DOHH2 (cell line): ENCODE measurements around the gene FZD7.

Experiments used
- H3F3A ChIP-seq: fragments of 200-600 bp; sonication (generic), shearing (Covaris generic); 2 replicates; pipeline ENCODE4 v1.6.0; 2016; ENCODE audit warnings: antibody characterized with exemption, mild to moderate bottlenecking; ENCODE audit not compliant: control insufficient read depth, insufficient read depth
- H3K27ac ChIP-seq: fragments of 200-600 bp; sonication (generic); 2 replicates; pipeline ENCODE4 v1.5.1; 2014; ENCODE audit warnings: low read depth, mild to moderate bottlenecking, low read length, moderate library complexity
- H3K27me3 ChIP-seq: fragments of 200-600 bp; sonication (generic); 2 replicates; pipeline ENCODE4 v1.6.1; 2014; ENCODE audit warnings: mild to moderate bottlenecking, low read length, mixed read lengths; ENCODE audit not compliant: control insufficient read depth
- H3K36me3 ChIP-seq: fragments of 200-600 bp; sonication (generic); 2 replicates; pipeline ENCODE4 v1.6.1; 2014; ENCODE audit warnings: mild to moderate bottlenecking, low read length, moderate library complexity, mixed read lengths; ENCODE audit not compliant: control insufficient read depth
- H3K4me1 ChIP-seq: fragments of 200-600 bp; sonication (generic); 2 replicates; pipeline ENCODE4 v1.6.1; 2014; ENCODE audit warnings: mild to moderate bottlenecking, low read length, mixed read lengths; ENCODE audit not compliant: control insufficient read depth
- H3K4me2 ChIP-seq: fragments of 200-600 bp; sonication (generic); 2 replicates; pipeline ENCODE4 v1.6.0; 2014; ENCODE audit warnings: mild to moderate bottlenecking, low read length, moderate library complexity
- H3K4me3 ChIP-seq: fragments of 200-600 bp; sonication (generic); 2 replicates; pipeline ENCODE4 v1.5.1; 2014; ENCODE audit warnings: mild to moderate bottlenecking, low read length, mixed read lengths
- H3K79me2 ChIP-seq: fragments of 200-600 bp; sonication (generic); 2 replicates; pipeline ENCODE4 v1.6.1; 2014; ENCODE audit warnings: mild to moderate bottlenecking, low read length, mixed read lengths; ENCODE audit not compliant: control insufficient read depth
- H3K9me2 ChIP-seq: fragments of 200-600 bp; sonication (generic); replicated peaks from 2 replicates; pipeline ENCODE4 v1.6.1; 2014; ENCODE audit warnings: mild to moderate bottlenecking, low read length, mixed read lengths; ENCODE audit not compliant: control insufficient read depth
- H3K9me3 ChIP-seq: fragments of 200-600 bp; sonication (generic); 2 replicates; pipeline ENCODE4 v1.6.1; 2014; ENCODE audit warnings: antibody characterized with exemption, low read length, mixed read lengths; ENCODE audit not compliant: control insufficient read depth, insufficient read depth
- H4K20me1 ChIP-seq: fragments of 200-600 bp; sonication (generic); 2 replicates; pipeline ENCODE4 v1.6.0; 2014; ENCODE audit warnings: low read depth, mild to moderate bottlenecking, antibody characterized with exemption, low read length, moderate library complexity; ENCODE audit not compliant: control insufficient read depth, insufficient read depth
- EZH2phosphoT487 ChIP-seq: fragments of 200-600 bp; sonication (generic); IDR thresholded peaks from 2 replicates; pipeline ENCODE4 v1.6.1; 2017; ENCODE audit warnings: borderline replicate concordance, mild to moderate bottlenecking, antibody characterized with exemption, low read length, moderate library complexity, mixed read lengths
- TF ChIP-seq, protein P1 (sequence below): fragments of 200-600 bp; sonication (generic); IDR thresholded peaks from one replicate; pipeline ENCODE4 v1.5.1; 2014; ENCODE audit warnings: antibody characterized with exemption, mild to moderate bottlenecking, low read depth, low read length; ENCODE audit not compliant: poor library complexity, severe bottlenecking

Gene FZD7

DNA sequence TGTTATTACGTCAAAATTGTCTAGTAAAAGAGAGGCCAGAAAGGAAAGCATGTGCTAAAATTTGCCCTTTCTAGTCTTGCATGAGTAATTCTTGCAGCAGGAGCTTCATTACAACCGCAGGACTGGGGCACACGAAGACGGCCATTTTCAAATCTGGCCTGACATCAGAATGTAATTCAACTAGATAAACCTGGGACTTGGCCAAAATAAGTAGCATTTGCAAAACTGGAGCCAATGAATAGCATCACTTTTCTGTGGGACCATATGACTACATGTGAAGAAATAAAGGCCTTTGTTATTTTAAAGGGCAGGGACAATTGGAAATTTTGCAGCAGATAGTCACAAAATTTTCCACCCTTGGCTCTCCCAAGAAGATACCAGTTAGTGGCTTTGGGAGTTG lies 3.0 kb upstream of the FZD7 start:
- no peaks in the 10 kb centered on the region for H3K79me2 ChIP-seq
- no peak overlapping the region for H3K4me3 ChIP-seq
- H3K27me3 ChIP-seq = peaks cover 48% of the 10 kb centered on the region
- no peaks in the 10 kb centered on the region for H3K9me3 ChIP-seq
- H3K27ac ChIP-seq = no peak overlapping the region
- H3K9me2 ChIP-seq = no peaks in the 10 kb centered on the region
- H3K4me2 ChIP-seq = no peak overlapping the region
- H3F3A ChIP-seq = no peaks in the 10 kb centered on the region
- no peaks in the 10 kb centered on the region for H3K36me3 ChIP-seq
- no peaks in the 10 kb centered on the region for H4K20me1 ChIP-seq
- peaks cover 11% of the 10 kb centered on the region for H3K4me1 ChIP-seq
- TF ChIP-seq EZH2phosphoT487 = no peak
- TF ChIP-seq, protein P1, sequence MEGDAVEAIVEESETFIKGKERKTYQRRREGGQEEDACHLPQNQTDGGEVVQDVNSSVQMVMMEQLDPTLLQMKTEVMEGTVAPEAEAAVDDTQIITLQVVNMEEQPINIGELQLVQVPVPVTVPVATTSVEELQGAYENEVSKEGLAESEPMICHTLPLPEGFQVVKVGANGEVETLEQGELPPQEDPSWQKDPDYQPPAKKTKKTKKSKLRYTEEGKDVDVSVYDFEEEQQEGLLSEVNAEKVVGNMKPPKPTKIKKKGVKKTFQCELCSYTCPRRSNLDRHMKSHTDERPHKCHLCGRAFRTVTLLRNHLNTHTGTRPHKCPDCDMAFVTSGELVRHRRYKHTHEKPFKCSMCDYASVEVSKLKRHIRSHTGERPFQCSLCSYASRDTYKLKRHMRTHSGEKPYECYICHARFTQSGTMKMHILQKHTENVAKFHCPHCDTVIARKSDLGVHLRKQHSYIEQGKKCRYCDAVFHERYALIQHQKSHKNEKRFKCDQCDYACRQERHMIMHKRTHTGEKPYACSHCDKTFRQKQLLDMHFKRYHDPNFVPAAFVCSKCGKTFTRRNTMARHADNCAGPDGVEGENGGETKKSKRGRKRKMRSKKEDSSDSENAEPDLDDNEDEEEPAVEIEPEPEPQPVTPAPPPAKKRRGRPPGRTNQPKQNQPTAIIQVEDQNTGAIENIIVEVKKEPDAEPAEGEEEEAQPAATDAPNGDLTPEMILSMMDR = no peak

- TF ChIP-seq, protein P1 = no peak
- TF ChIP-seq EZH2phosphoT487 = no peak
- Histone ChIP-seq H3F3A (no peaks in the 10 kb centered on the region), H3K27ac (no peak overlapping the region), H3K9me2 (no peaks in the 10 kb centered on the region), H3K36me3 (no peaks in the 10 kb centered on the region), H3K4me2 (no peak overlapping the region), H3K4me1 (peaks cover 11% of the 10 kb centered on the region), H3K27me3 (peaks cover 49% of the 10 kb centered on the region), H4K20me1 (no peaks in the 10 kb centered on the region), H3K79me2 (no peaks in the 10 kb centered on the region), H3K4me3 (no peak overlapping the region), H3K9me3 (no peaks in the 10 kb centered on the region)
Observed at GRCh38 chr2:202031246-202031951, 2.3 kb upstream of the FZD7 start.

DNA sequence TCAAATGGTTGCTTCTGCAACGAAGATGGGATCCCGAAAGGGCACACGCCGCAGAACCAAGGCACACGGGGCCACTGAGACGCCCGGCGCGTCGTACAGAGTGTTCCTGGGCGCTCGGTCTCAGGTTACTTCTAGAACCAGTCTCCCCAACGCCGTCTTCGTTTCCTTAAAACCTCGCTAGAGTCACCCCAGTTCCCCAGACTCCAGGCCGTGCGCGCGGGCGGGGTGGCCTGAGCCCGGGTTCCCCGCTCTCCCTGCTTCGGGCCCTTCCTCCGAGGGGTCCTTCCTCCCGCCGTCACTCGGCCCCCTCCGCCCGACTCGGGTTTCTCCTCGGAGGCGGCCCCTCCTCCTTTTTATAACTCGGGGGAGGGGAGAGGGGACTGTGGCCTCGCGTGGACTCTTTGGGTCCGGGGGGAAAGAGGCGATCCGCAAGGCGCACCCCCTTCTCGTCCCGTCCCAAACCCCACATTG lies 774 bp upstream of the FZD7 start:
- Histone ChIP-seq H3K4me1 (peaks cover 11% of the 10 kb centered on the region), H3K27me3 (peaks cover 59% of the 10 kb centered on the region), H3K9me3 (no peaks in the 10 kb centered on the region), H3K4me2 (peak overlapping the region; percentile 73), H4K20me1 (no peaks in the 10 kb centered on the region), H3K27ac (no peak overlapping the region), H3K9me2 (no peaks in the 10 kb centered on the region), H3K36me3 (no peaks in the 10 kb centered on the region), H3F3A (no peaks in the 10 kb centered on the region), H3K4me3 (peak overlapping the region; percentile 68), H3K79me2 (no peaks in the 10 kb centered on the region)
- TF ChIP-seq, protein P1 = no peak
- 0 out of 2 replicates have a peak, but pooled peaks have one; percentile 81 for TF ChIP-seq EZH2phosphoT487
